HG02970 (cell line): ENCODE data around the gene APBB1IP.
A peak's percentile ranks its signal among the peaks of the same experiment; 100 is the strongest.
"Not testable (repeated sequence)": the region's sequence is repeated elsewhere in the genome, so short reads cannot be mapped to it uniquely, and the experiment has no call there.

ENCODE experiments used
- ATAC-seq: cut with Tn5 transposase; IDR thresholded peaks from one replicate; pipeline ENCODE4 v1.9.1; 2021; ENCODE audit warnings: mild to moderate bottlenecking, moderate library complexity, moderate number of reproducible peaks; ENCODE audit not compliant: unreplicated experiment, low FRiP score

Gene APBB1IP

GRCh38 chr10:26550774-26551526 lies 112.8 kb downstream of the APBB1IP start:
- no peak for ATAC-seq

- no peak for ATAC-seq
These were observed 116.1 kb downstream of the APBB1IP start for GRCh38 chr10:26554246-26554645.

- no peak for ATAC-seq
These were observed 117.7 kb downstream of the APBB1IP start for GRCh38 chr10:26555719-26556368.

- no peak for ATAC-seq
These were observed 118.9 kb downstream of the APBB1IP start for GRCh38 chr10:26556748-26557640.

GRCh38 chr10:26557641-26558014 lies 119.5 kb downstream of the APBB1IP start:
- ATAC-seq: no peak

GRCh38 chr10:26566525-26567350 lies 128.6 kb downstream of the APBB1IP start:
- no peak for ATAC-seq

GRCh38 chr10:26567351-26567721 lies 129.2 kb downstream of the APBB1IP start:
- ATAC-seq: no peak

GRCh38 chr10:26571655-26572054 lies 133.5 kb downstream of the APBB1IP start:
- no peak for ATAC-seq

- no peak for ATAC-seq
These were observed 135.5 kb downstream of the APBB1IP start for GRCh38 chr10:26573674-26574073.

GRCh38 chr10:26574783-26575182 lies 136.6 kb downstream of the APBB1IP start:
- ATAC-seq: peak; percentile 50

GRCh38 chr10:26578371-26578770 lies 140.2 kb downstream of the APBB1IP start:
- ATAC-seq: not testable (repeated sequence)

GRCh38 chr10:26579256-26580063 lies 141.3 kb downstream of the APBB1IP start:
- no peak for ATAC-seq

GRCh38 chr10:26586211-26586610 lies 148.1 kb downstream of the APBB1IP start:
- ATAC-seq: no peak

GRCh38 chr10:26588611-26589010 lies 150.5 kb downstream of the APBB1IP start:
- no peak for ATAC-seq

GRCh38 chr10:26589813-26590212 lies 151.7 kb downstream of the APBB1IP start:
- ATAC-seq: not testable (repeated sequence)

- no peak for ATAC-seq
These were observed 155.8 kb downstream of the APBB1IP start for GRCh38 chr10:26593896-26594295.

- ATAC-seq: not testable (repeated sequence)
These were observed 165.1 kb downstream of the APBB1IP start for GRCh38 chr10:26603283-26603682.

GRCh38 chr10:26604320-26605093 lies 166.4 kb downstream of the APBB1IP start:
- ATAC-seq: not testable (repeated sequence)
